Smooth muscle cell (in vitro differentiated cells): Measurements from ENCODE around the gene MORN1. TPM values are rescaled to one million over a fixed set of nuclear protein-coding genes. Genes with fewer than 3 reads are reported as not detected.

ENCODE experiments used
- DNase-seq: peaks from one replicate; lab custom pipeline; 2025; ENCODE audit not compliant: unreplicated experiment; lab: John Stamatoyannopoulos, UW
- H2AFZ ChIP-seq: fragments of 200-600 bp; sonication (generic); 2 replicates; pipeline ENCODE4 v1.6.0; 2016; ENCODE audit warnings: antibody characterized with exemption, low read depth, mild to moderate bottlenecking
- H3F3A ChIP-seq: fragments of 200-600 bp; sonication (generic); 2 replicates; pipeline ENCODE4 v1.6.0; 2017; ENCODE audit warnings: antibody characterized with exemption, low read depth
- H3K27ac ChIP-seq: fragments of 200-600 bp; sonication (generic); 2 replicates; pipeline ENCODE4 v1.5.1; 2016; ENCODE audit warnings: low read depth, mild to moderate bottlenecking
- H3K27me3 ChIP-seq: fragments of 200-600 bp; sonication (generic); 2 replicates; pipeline ENCODE4 v1.6.1; 2016; ENCODE audit warnings: low read depth, mild to moderate bottlenecking
- H3K36me3 ChIP-seq: fragments of 200-600 bp; sonication (generic); 2 replicates; pipeline ENCODE4 v1.5.1; 2016; ENCODE audit warnings: low read depth
- H3K4me1 ChIP-seq: fragments of 200-600 bp; sonication (generic); 2 replicates; pipeline ENCODE4 v1.5.1; 2016; ENCODE audit warnings: low read depth
- H3K4me2 ChIP-seq: fragments of 200-600 bp; sonication (generic); 2 replicates; pipeline ENCODE4 v1.6.0; 2016; ENCODE audit warnings: mild to moderate bottlenecking
- H3K4me3 ChIP-seq: fragments of 200-600 bp; sonication (generic); 2 replicates; pipeline ENCODE4 v1.5.1; 2016; ENCODE audit warnings: mild to moderate bottlenecking
- H3K79me2 ChIP-seq: fragments of 200-600 bp; sonication (generic); 2 replicates; pipeline ENCODE4 v1.6.0; 2016; ENCODE audit warnings: low read depth, mild to moderate bottlenecking
- H3K9ac ChIP-seq: fragments of 200-600 bp; sonication (generic); 2 replicates; pipeline ENCODE4 v1.6.0; 2016; ENCODE audit warnings: low read depth
- H3K9me3 ChIP-seq: fragments of 200-600 bp; sonication (generic); replicated peaks from 2 replicates; pipeline ENCODE4 v1.5.1; 2016; ENCODE audit warnings: low read depth
- H4K20me1 ChIP-seq: fragments of 200-600 bp; sonication (generic); 2 replicates; pipeline ENCODE4 v1.6.0; 2016; ENCODE audit warnings: low read depth
- CTCF ChIP-seq: fragments of 200-600 bp; sonication (generic); IDR thresholded peaks from 2 replicates; pipeline ENCODE4 v1.5.1; 2017; ENCODE audit warnings: borderline replicate concordance, mild to moderate bottlenecking, antibody characterized with exemption; ENCODE audit not compliant: insufficient read depth, poor library complexity, severe bottlenecking
- WGBS: methylation state at CpG from one replicate; pipeline ENCODE4 v1.1.7; 2016; ENCODE audit warnings: low lambda C conversion rate; 5-methylcytosine and 5-hydroxymethylcytosine counted together
- polyA plus RNA-seq: library from polyadenylated mRNA; unstranded; fragments of >200 nt; fragmentation: Nextera tagmentation; extraction: Ambion mirVana; gene quantifications from 2 replicates; pipeline ENCODE4 v1.2.1, GENCODE V29; 2016
- total RNA-seq: library from RNA; depleted of rRNA; stranded (reverse); fragments of >200 nt; gene quantifications from 2 replicates; pipeline ENCODE4 v1.2.3, GENCODE V29; 2014

The MORN1 gene
- total and polyA plus RNA-seq, 2 experiments from 2014 or later: 4.9 to 6.2 TPM

GRCh38 chr1:2389644-2390043, 1.7 kb downstream of the MORN1 start:
- Histone ChIP-seq H3K27me3 (no peaks in the 10 kb centered on the region), H3K36me3 (no peaks in the 10 kb centered on the region), H4K20me1 (peaks cover 23% of the 10 kb centered on the region), H3K4me3 (no peak overlapping the region), H3K27ac (no peak overlapping the region), H3K4me2 (no peak overlapping the region), H2AFZ (no peak overlapping the region), H3K4me1 (peaks cover 6% of the 10 kb centered on the region), H3F3A (no peaks in the 10 kb centered on the region), H3K9me3 (no peaks in the 10 kb centered on the region), H3K79me2 (peaks cover 44% of the 10 kb centered on the region), H3K9ac (no peak overlapping the region)
- no peak for DNase-seq
- WGBS: 98% methylated on average over 7 of the region's 7 CpGs
- TF ChIP-seq CTCF: no peak

GRCh38 chr1:2388004-2388913, 3.1 kb downstream of the MORN1 start:
- peaks cover 9% of the 10 kb centered on the region for H4K20me1 ChIP-seq
- no peaks in the 10 kb centered on the region for H3K27me3 ChIP-seq
- peaks cover 31% of the 10 kb centered on the region for H3K79me2 ChIP-seq
- no peak overlapping the region for H3K4me3 ChIP-seq
- TF ChIP-seq CTCF: no peak
- H3K27ac ChIP-seq: no peak overlapping the region
- no peaks in the 10 kb centered on the region for H3K36me3 ChIP-seq
- H3K4me1 ChIP-seq: peaks cover 6% of the 10 kb centered on the region
- H3K9me3 ChIP-seq: no peaks in the 10 kb centered on the region
- no peak overlapping the region for H3K9ac ChIP-seq
- WGBS: 97% methylated on average over 32 of the region's 32 CpGs
- H2AFZ ChIP-seq: no peak overlapping the region
- H3K4me2 ChIP-seq: no peak overlapping the region
- no peak for DNase-seq
- no peaks in the 10 kb centered on the region for H3F3A ChIP-seq

GRCh38 chr1:2386636-2387611, 4.4 kb downstream of the MORN1 start:
- no peak overlapping the region for H3K4me3 ChIP-seq
- H3K4me1 ChIP-seq: peaks cover 6% of the 10 kb centered on the region
- H3F3A ChIP-seq: no peaks in the 10 kb centered on the region
- H3K79me2 ChIP-seq: peaks cover 17% of the 10 kb centered on the region
- H3K27me3 ChIP-seq: no peaks in the 10 kb centered on the region
- H3K4me2 ChIP-seq: no peak overlapping the region
- no peak for TF ChIP-seq CTCF
- H3K9ac ChIP-seq: no peak overlapping the region
- no peak overlapping the region for H3K27ac ChIP-seq
- no peaks in the 10 kb centered on the region for H4K20me1 ChIP-seq
- H3K9me3 ChIP-seq: no peaks in the 10 kb centered on the region
- 97% methylated on average over 30 of the region's 30 CpGs for WGBS
- H3K36me3 ChIP-seq: no peaks in the 10 kb centered on the region
- no peak overlapping the region for H2AFZ ChIP-seq
- no peak for DNase-seq
